Small intestine (tissue), 7 donors: ENCODE data around the gene SLC25A13. TPM values are rescaled to one million over a fixed set of nuclear protein-coding genes. Genes with fewer than 3 reads are reported as not detected.

Source experiments
- DNase-seq, 2 donors: peaks; one replicate each; pipeline versions ENCODE4 v3.0.0 to v3.0.0-alpha.2; 2013
- FAIRE-seq: peaks from 2 replicates; lab custom pipeline; 2012; peaks lifted over from hg19 to GRCh38; lab: Jason Lieb, UNC
- H3K27ac ChIP-seq, 3 donors: one replicate each; pipeline ENCODE4 v1.5.1; 2013; ENCODE audit warnings: low read length in 2 of 3, mild to moderate bottlenecking in 2 of 3, control low read depth in 1 of 3, inconsistent platforms in 1 of 3, low read depth in 1 of 3, moderate library complexity in 1 of 3
- H3K27me3 ChIP-seq, 3 donors: one replicate each; pipeline ENCODE4 v1.6.1; 2013; ENCODE audit warnings: low read length in 3 of 3, inconsistent platforms in 1 of 3; ENCODE audit not compliant: control insufficient read depth in 3 of 3, insufficient read depth in 3 of 3
- H3K36me3 ChIP-seq, 3 donors: one replicate each; pipeline ENCODE4 v1.6.1; 2013; ENCODE audit warnings: low read length in 3 of 3, inconsistent platforms in 1 of 3, low read depth in 1 of 3, mild to moderate bottlenecking in 1 of 3, moderate library complexity in 1 of 3; ENCODE audit not compliant: control insufficient read depth in 3 of 3, insufficient read depth in 2 of 3
- H3K4me1 ChIP-seq, 3 donors: one replicate each; pipeline ENCODE4 v1.6.1; 2013; ENCODE audit warnings: low read length in 2 of 3, inconsistent platforms in 1 of 3, low read depth in 1 of 3, mild to moderate bottlenecking in 1 of 3, moderate library complexity in 1 of 3; ENCODE audit not compliant: control insufficient read depth in 3 of 3, insufficient read depth in 2 of 3
- H3K4me3 ChIP-seq, 3 donors: one replicate each; pipeline ENCODE4 v1.5.1; 2013; ENCODE audit warnings: low read length in 3 of 3, control low read depth in 1 of 3, inconsistent platforms in 1 of 3, low read depth in 1 of 3, mild to moderate bottlenecking in 1 of 3, moderate library complexity in 1 of 3
- H3K9me3 ChIP-seq, 2 donors: one replicate each; pipeline ENCODE4 v1.6.1; 2013; ENCODE audit warnings: low read depth in 1 of 2, low read length in 1 of 2; ENCODE audit not compliant: control insufficient read depth in 2 of 2, insufficient read depth in 1 of 2
- WGBS, 3 donors: extraction: QIAGEN DNeasy Blood & Tissue Kit; methylation state at CpG; one replicate each; pipeline ENCODE4 v1.1.7; 2013; 5-methylcytosine and 5-hydroxymethylcytosine counted together
- polyA plus RNA-seq, 4 donors: library from polyadenylated mRNA; stranded (reverse) in 3 of 4; unstranded in 1 of 4; fragments of 200-250 nt in 3 of 4; fragments of 120-200 nt in 1 of 4; gene quantifications; one replicate each; pipeline versions ENCODE4 v1.2.1 to v1.2.3, GENCODE V29; 2013
- donor health status: healthy with polysubstance abuse.
- donor health status: control.
- donor health status: control.
- donor health status: Bipolar disorder and iron deficiency.
- donor health status: healthy.

The SLC25A13 gene
- polyA plus RNA-seq, 4 donors, result 25.9 to 49.0 (median 39.4) TPM

DNA sequence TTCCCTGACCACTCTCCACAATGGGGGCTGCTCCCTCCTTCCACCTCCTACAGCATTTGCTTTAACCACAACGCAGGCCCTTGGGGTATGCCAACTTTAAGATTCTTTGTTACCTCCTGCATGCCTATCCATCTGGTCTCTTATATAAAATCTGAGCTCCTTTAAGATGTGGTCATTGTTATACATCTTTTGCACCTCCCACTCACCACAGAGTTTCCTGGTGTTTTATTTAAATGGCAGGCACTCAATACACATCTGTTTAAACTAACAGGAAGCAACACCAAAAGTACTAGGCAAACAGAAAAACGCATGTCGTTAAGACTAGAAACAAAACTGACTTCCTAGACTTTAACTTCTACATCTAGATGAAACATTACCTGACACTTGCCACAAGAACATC, 36.3 kb downstream of the SLC25A13 start:
- WGBS, 3 donors, result 49 to 83% (median 57%) methylated on average over 3 of the region's 3 CpGs

DNA sequence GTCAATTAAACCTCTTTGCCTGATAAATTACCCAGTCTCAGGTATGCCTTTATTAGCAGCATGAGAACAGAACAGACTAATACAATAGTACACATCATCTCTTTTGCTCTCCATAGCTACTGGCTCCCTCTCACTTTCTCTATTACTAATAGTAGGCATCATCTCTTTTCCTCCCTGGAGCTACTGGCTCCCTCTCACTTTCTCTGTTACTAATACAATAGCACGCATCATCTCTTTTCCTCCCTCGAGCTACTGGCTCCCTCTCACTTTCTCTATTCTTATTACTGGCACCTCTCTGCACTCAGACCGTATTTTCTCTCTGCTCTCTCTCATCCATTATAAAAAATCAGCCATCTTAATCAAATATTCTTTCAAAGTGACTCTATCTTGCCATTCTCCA, 37.1 kb downstream of the SLC25A13 start:
- no peak for FAIRE-seq
- no peaks in the 10 kb centered on the region for H3K27me3 ChIP-seq

More for the DNA sequence above, 36.3 kb downstream of the SLC25A13 start:
- FAIRE-seq (no peak), DNase-seq (peak in 1 of 2 donors; percentile 19)
- Histone ChIP-seq H3K4me3 (no peak overlapping the region), H3K27ac (peak overlapping the region in 1 of 3 donors; percentile 64), H3K36me3 (no peaks in the 10 kb centered on the region), H3K4me1 (peaks cover 0 to 4% (median 0%) of the 10 kb centered on the region in 3 donors), H3K9me3 (peaks cover 0 to 3% of the 10 kb centered on the region in 2 donors), H3K27me3 (no peaks in the 10 kb centered on the region)

DNA sequence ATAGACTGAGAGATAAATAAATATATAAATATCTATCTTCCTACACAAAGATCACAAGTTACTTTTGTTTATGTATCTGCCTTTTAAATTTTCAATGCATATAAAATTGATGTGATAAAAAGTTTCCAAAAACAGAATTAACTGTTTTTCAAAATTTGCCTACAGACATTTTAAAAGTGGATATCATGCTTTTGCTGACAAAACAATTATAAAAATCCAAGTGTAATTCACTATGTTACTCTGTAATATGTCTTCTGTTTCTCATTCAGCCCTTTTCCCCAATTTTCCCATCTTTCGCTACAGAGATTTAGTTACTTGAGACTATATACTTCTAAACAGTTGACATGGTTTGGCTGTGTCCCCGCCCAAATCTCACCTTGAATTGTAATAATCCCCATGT, 37.7 kb downstream of the SLC25A13 start:
- no peaks in the 10 kb centered on the region for H3K36me3 ChIP-seq
- H3K27me3 ChIP-seq, result no peaks in the 10 kb centered on the region
- DNase-seq (no peak), FAIRE-seq (no peak)
- H3K4me3 ChIP-seq, result no peak overlapping the region
- H3K27ac ChIP-seq, result no peak overlapping the region
- H3K4me1 ChIP-seq, result peaks cover 0 to 4% (median 0%) of the 10 kb centered on the region in 3 donors
- 96 to 100% (median 97%) methylated on average over 2 of the region's 2 CpGs for WGBS, 3 donors
- peaks cover 0 to 3% of the 10 kb centered on the region in 2 donors for H3K9me3 ChIP-seq

More for the DNA sequence above, 37.1 kb downstream of the SLC25A13 start:
- 82 to 91% (median 86%) methylated on average over 3 of the region's 3 CpGs for whole genome bisulfite sequencing, 3 donors
- Histone ChIP-seq H3K9me3 (peaks cover 0 to 3% of the 10 kb centered on the region in 2 donors), H3K36me3 (no peaks in the 10 kb centered on the region), H3K27ac (no peak overlapping the region), H3K4me1 (peaks cover 0 to 4% (median 0%) of the 10 kb centered on the region in 3 donors), H3K4me3 (no peak overlapping the region)
- no peak for DNase-seq

DNA sequence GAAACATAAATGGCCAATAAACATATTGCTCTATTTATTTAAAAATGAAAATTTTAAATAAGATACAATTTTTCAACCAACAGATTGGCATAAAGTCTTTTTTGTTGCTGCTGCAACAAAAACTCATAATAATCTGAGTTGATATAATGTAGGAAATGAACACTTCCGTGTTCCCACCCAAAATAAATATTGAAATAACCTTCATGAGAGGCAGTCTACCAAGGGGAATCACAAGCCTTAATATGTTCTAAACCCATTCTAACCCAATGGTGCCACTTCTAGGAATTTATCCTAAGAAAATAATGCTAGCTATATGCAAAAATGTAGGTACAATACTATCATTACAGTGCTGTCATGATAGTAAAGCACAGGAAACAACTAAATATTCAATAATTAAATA, 39.1 kb downstream of the SLC25A13 start:
- FAIRE-seq (no peak), DNase-seq (no peak)
- Histone ChIP-seq H3K9me3 (no peaks in the 10 kb centered on the region), H3K4me3 (no peak overlapping the region), H3K27me3 (no peaks in the 10 kb centered on the region), H3K4me1 (peaks cover 0 to 4% (median 0%) of the 10 kb centered on the region in 3 donors), H3K27ac (no peak overlapping the region), H3K36me3 (peaks cover 0 to 2% (median 0%) of the 10 kb centered on the region in 3 donors)
- 65 to 76% (median 71%) methylated on average over 1 of the region's 1 CpG for WGBS, 3 donors

DNA sequence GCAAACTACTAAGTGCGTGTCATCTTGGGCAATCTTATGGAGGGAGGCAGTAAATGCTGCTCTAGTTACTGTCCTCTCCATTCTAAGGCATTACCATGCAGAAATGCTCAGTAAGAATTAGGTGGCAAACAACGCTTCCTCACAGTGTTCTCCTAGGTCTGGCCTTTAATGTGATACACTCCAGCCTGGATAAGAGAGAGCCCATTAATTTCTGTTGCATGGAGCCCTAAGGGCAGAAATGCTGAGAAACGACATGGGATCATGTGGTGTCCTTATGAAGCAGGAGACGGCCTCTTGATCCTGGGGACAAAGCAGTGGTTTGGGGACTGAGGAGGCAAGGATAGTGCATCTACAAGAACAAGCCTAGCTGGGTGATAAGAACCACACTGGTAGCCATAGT, 44.0 kb downstream of the SLC25A13 start:
- no peaks in the 10 kb centered on the region for H3K27me3 ChIP-seq
- H3K27ac ChIP-seq, result no peak overlapping the region
- H3K9me3 ChIP-seq, result no peaks in the 10 kb centered on the region
- 88 to 93% (median 92%) methylated on average over 4 of the region's 4 CpGs for WGBS, 3 donors
- H3K4me3 ChIP-seq, result no peak overlapping the region
- no peak for DNase-seq
- peaks cover 0 to 4% (median 0%) of the 10 kb centered on the region in 3 donors for H3K4me1 ChIP-seq
- H3K36me3 ChIP-seq, result peaks cover 0 to 6% (median 0%) of the 10 kb centered on the region in 3 donors
- no peak for FAIRE-seq

DNA sequence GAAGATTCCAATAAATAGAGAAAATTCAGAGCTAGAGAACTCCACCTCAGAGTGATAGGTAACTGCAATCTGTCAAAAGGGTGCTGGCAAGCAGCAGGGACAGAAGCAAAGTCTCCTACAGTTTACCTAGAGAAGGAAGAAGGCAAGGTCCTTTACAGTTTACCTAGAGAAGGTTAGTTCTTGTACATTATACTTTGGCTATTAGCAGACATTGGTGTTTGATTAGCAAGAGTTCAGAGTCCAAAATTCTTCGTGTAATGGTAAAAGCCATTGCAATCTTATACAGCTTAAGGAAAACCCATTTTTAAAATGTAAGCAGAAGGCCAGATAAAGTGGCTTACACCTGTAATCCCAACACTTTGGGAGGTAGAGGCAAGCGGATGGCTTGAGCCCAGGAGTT, 45.9 kb downstream of the SLC25A13 start:
- WGBS, 3 donors, result 53 to 89% (median 69%) methylated on average over 2 of the region's 2 CpGs
- FAIRE-seq (no peak), DNase-seq (peak; percentile 34 to 84)

DNA sequence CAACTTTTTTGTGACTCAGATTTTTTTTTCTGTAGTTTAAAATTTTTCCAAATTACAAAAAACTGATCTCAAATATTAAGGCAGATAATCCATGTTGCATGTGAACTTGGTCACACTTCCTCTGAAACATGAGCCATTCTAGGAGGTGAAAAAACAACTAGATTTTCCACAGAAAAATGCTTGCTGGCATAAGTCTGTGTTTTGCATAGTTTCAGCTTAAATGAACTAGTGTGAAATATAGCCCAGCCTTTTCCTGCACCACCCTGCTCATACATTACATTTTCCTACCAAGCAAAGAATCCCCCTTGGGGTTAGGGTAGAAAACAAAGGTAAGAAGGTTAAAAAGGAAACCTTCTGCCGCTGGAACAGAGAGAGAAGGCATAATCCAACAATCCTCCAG, 48.2 kb downstream of the SLC25A13 start:
- WGBS, 3 donors, result 89 to 96% (median 95%) methylated on average over 1 of the region's 1 CpG
- no peaks in the 10 kb centered on the region for H3K9me3 ChIP-seq
- H3K4me1 ChIP-seq, result peaks cover 0 to 4% (median 0%) of the 10 kb centered on the region in 3 donors
- H3K4me3 ChIP-seq, result no peak overlapping the region
- peaks cover 0 to 13% (median 2%) of the 10 kb centered on the region in 3 donors for H3K36me3 ChIP-seq
- no peak overlapping the region for H3K27ac ChIP-seq
- H3K27me3 ChIP-seq, result no peaks in the 10 kb centered on the region
- FAIRE-seq (no peak), DNase-seq (no peak)

More for the DNA sequence above, 45.9 kb downstream of the SLC25A13 start:
- no peak overlapping the region for H3K27ac ChIP-seq
- no peaks in the 10 kb centered on the region for H3K27me3 ChIP-seq
- H3K4me3 ChIP-seq, result no peak overlapping the region
- no peaks in the 10 kb centered on the region for H3K9me3 ChIP-seq
- H3K36me3 ChIP-seq, result peaks cover 0 to 8% (median 0%) of the 10 kb centered on the region in 3 donors
- peaks cover 0 to 4% (median 0%) of the 10 kb centered on the region in 3 donors for H3K4me1 ChIP-seq

DNA sequence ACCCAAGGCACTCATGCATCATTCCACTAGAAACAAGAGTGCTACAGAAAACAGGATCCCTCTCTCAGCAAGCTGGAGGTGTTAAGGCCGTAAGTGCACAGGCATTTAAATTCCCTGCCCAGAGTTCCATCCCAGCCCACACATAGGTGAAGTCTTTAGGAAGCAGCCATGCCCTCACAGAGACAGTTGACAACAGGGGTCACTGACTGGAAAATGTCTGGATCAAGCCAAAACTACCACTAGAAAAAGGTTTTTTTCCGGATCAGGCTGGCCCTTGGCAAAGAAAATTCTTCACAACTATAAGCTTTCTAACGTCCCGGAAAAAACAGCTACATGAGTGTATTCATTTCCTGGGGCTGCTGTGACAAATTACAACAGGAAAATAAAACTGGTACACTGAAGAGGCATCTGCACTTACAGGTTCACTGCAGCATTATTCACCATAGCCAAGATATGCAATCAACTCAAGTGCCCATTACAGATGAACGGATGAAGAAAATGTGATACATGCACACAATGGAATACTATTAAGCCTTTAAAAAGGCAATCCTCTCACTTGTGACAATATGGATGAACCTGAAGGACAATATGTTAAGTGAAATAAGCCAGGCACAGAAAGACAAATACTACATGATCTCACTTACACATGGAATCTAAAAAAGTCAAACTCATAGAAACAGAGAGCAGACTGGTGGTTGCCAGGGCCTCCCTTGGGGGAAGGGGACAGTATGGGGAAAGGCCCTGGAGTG, 52.5 kb downstream of the SLC25A13 start:
- Histone ChIP-seq H3K27me3 (no peaks in the 10 kb centered on the region), H3K4me3 (no peak overlapping the region), H3K27ac (no peak overlapping the region), H3K9me3 (no peaks in the 10 kb centered on the region), H3K4me1 (no peaks in the 10 kb centered on the region), H3K36me3 (peaks cover 1 to 13% (median 2%) of the 10 kb centered on the region in 3 donors)
- no peak for DNase-seq
- WGBS, 3 donors, result 89 to 97% (median 92%) methylated on average over 5 of the region's 5 CpGs
- FAIRE-seq, result no peak
